Loucy (cell line): ENCODE data around the gene ALDH3A2.

Experiments
- H2AFZ ChIP-seq: fragments of 200-600 bp; sonication (generic); 2 replicates; pipeline ENCODE4 v1.6.0; 2016; ENCODE audit warnings: antibody characterized with exemption, mild to moderate bottlenecking, low read length, moderate library complexity
- H3F3A ChIP-seq: fragments of 200-600 bp; 2 replicates; pipeline ENCODE4 v1.6.0; 2016; ENCODE audit warnings: antibody characterized with exemption, low read depth, mild to moderate bottlenecking
- H3K27me3 ChIP-seq: fragments of 200-600 bp; sonication (generic); 2 replicates; pipeline ENCODE4 v1.6.1; 2014; ENCODE audit warnings: low read length, mild to moderate bottlenecking; ENCODE audit not compliant: insufficient read depth, poor library complexity, severe bottlenecking
- H3K36me3 ChIP-seq: fragments of 200-600 bp; sonication (generic); 2 replicates; pipeline ENCODE4 v1.6.1; 2016; ENCODE audit warnings: low read length; ENCODE audit not compliant: insufficient read depth
- H3K4me1 ChIP-seq: fragments of 200-600 bp; sonication (generic); 2 replicates; pipeline ENCODE4 v1.5.1; 2014; ENCODE audit warnings: low read length, mild to moderate bottlenecking; ENCODE audit not compliant: insufficient read depth, poor library complexity, severe bottlenecking
- H3K4me2 ChIP-seq: fragments of 200-600 bp; sonication (generic); 2 replicates; pipeline ENCODE4 v1.6.0; 2014; ENCODE audit warnings: antibody characterized with exemption, low read length, low read depth, mild to moderate bottlenecking; ENCODE audit not compliant: poor library complexity, severe bottlenecking
- H3K4me3 ChIP-seq: fragments of 200-600 bp; sonication (generic); 2 replicates; pipeline ENCODE4 v1.5.1; 2014; ENCODE audit warnings: low read length, mild to moderate bottlenecking, mixed read lengths; ENCODE audit not compliant: poor library complexity, severe bottlenecking
- H3K79me2 ChIP-seq: fragments of 200-600 bp; sonication (generic); 2 replicates; pipeline ENCODE4 v1.6.1; 2014; ENCODE audit warnings: low read length; ENCODE audit not compliant: insufficient read depth
- H3K9ac ChIP-seq: fragments of 200-600 bp; sonication (generic); 2 replicates; pipeline ENCODE4 v1.6.0; 2014; ENCODE audit warnings: mild to moderate bottlenecking, low read depth, low read length, moderate library complexity; ENCODE audit not compliant: poor library complexity, severe bottlenecking
- H3K9me2 ChIP-seq: fragments of 200-600 bp; sonication (generic); replicated peaks from 2 replicates; pipeline ENCODE4 v1.6.1; 2016; ENCODE audit warnings: low read depth, low read length, mixed read lengths
- H3K9me3 ChIP-seq: fragments of 200-600 bp; sonication (generic); 2 replicates; pipeline ENCODE4 v1.6.1; 2014; ENCODE audit warnings: mild to moderate bottlenecking, antibody characterized with exemption, low read length, low read depth; ENCODE audit not compliant: insufficient read depth
- H4K20me1 ChIP-seq: fragments of 200-600 bp; sonication (generic); 2 replicates; pipeline ENCODE4 v1.6.0; 2014; ENCODE audit warnings: antibody characterized with exemption, low read length, mild to moderate bottlenecking; ENCODE audit not compliant: insufficient read depth, poor library complexity, severe bottlenecking
- EZH2phosphoT487 ChIP-seq: fragments of 200-600 bp; IDR thresholded peaks from 2 replicates; pipeline ENCODE4 v1.6.1; 2018; ENCODE audit warnings: antibody characterized with exemption, mild to moderate bottlenecking, moderate library complexity, borderline replicate concordance
- TF ChIP-seq, protein P1 (sequence below): fragments of 200-600 bp; sonication (generic); conservative IDR thresholded peaks from 2 replicates; pipeline ENCODE4 v1.5.1; 2014; ENCODE audit warnings: mild to moderate bottlenecking, antibody characterized with exemption, low read length

The ALDH3A2 gene

DNA sequence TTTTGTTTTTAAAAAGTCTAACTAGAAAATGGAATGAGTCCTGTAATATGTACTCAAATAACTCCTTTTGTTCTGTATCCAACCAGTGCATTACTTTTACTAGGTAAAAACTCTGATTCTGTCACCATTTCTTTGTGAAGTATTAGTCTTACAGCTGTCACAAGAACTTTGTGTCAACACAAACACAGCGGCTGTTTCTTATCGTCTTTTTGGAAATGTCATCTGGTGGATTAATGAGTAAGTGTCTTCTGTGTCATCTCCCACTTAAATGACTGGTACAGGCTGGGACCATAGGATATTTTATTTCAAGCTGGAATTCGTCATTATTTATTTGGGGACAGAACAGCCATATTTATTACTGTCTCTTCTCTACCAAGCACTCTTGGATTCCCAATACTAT is 19.1 kb upstream of the ALDH3A2 start:
- no peaks in the 10 kb centered on the region for H3K36me3 ChIP-seq
- TF ChIP-seq, protein P1, sequence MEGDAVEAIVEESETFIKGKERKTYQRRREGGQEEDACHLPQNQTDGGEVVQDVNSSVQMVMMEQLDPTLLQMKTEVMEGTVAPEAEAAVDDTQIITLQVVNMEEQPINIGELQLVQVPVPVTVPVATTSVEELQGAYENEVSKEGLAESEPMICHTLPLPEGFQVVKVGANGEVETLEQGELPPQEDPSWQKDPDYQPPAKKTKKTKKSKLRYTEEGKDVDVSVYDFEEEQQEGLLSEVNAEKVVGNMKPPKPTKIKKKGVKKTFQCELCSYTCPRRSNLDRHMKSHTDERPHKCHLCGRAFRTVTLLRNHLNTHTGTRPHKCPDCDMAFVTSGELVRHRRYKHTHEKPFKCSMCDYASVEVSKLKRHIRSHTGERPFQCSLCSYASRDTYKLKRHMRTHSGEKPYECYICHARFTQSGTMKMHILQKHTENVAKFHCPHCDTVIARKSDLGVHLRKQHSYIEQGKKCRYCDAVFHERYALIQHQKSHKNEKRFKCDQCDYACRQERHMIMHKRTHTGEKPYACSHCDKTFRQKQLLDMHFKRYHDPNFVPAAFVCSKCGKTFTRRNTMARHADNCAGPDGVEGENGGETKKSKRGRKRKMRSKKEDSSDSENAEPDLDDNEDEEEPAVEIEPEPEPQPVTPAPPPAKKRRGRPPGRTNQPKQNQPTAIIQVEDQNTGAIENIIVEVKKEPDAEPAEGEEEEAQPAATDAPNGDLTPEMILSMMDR: no peak
- no peak for TF ChIP-seq EZH2phosphoT487
- no peaks in the 10 kb centered on the region for H3K9me3 ChIP-seq
- H3K9me2 ChIP-seq: no peaks in the 10 kb centered on the region
- no peaks in the 10 kb centered on the region for H4K20me1 ChIP-seq
- H2AFZ ChIP-seq: no peak overlapping the region
- H3K9ac ChIP-seq: no peak overlapping the region
- no peaks in the 10 kb centered on the region for H3F3A ChIP-seq
- no peak overlapping the region for H3K4me2 ChIP-seq
- no peaks in the 10 kb centered on the region for H3K79me2 ChIP-seq
- H3K4me3 ChIP-seq: no peak overlapping the region
- H3K4me1 ChIP-seq: no peaks in the 10 kb centered on the region
- H3K27me3 ChIP-seq: no peaks in the 10 kb centered on the region

DNA sequence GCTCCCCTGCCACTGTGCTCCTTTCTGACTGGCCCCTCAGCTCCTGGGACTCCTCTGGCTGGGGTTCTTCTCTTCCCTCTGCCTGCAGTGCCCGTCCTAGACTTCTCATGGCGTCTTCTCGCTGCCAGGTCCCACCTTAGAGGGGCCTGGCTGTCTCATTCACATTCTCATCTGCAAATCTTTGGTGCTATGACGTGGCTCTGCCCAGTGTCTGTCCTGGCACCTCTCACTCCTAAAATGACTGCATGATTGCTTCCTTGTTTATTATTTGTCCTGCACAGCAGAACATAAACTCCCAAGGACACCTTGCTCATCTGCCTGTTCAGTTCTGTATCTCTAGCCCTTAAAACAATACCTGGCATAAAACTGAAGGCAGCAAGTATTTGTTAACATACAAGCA is 18.5 kb upstream of the ALDH3A2 start:
- Histone ChIP-seq H3K36me3 (no peaks in the 10 kb centered on the region), H3K79me2 (no peaks in the 10 kb centered on the region), H3F3A (no peaks in the 10 kb centered on the region), H3K27me3 (no peaks in the 10 kb centered on the region), H3K9ac (no peak overlapping the region), H3K4me2 (no peak overlapping the region), H3K4me1 (no peaks in the 10 kb centered on the region), H4K20me1 (no peaks in the 10 kb centered on the region), H3K4me3 (no peak overlapping the region), H2AFZ (no peak overlapping the region), H3K9me2 (no peaks in the 10 kb centered on the region), H3K9me3 (no peaks in the 10 kb centered on the region)
- TF ChIP-seq, protein P1: no peak
- no peak for TF ChIP-seq EZH2phosphoT487

DNA sequence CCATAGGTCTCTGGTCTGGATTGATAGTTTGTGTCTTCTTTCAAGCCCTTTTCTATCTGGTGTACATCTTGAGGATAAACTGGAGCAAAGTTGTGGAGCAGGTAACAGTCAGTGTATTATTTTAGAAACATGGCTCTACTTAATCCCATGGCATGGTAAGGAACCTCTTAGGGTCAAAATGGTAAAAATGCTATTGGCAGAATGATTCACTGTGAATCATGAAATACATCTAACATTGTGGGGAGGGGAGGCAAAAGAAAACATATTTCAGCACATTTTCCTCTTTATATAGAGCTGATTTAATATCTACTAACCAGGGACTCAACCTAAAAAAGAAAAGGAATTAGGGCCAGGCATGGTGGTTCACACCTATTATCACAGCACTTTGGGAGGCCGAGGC is 17.9 kb upstream of the ALDH3A2 start:
- no peaks in the 10 kb centered on the region for H3K9me2 ChIP-seq
- H3K36me3 ChIP-seq: no peaks in the 10 kb centered on the region
- H3K4me3 ChIP-seq: no peak overlapping the region
- H3K4me1 ChIP-seq: no peaks in the 10 kb centered on the region
- H3K9ac ChIP-seq: no peak overlapping the region
- TF ChIP-seq, protein P1: no peak
- no peak for TF ChIP-seq EZH2phosphoT487
- H4K20me1 ChIP-seq: no peaks in the 10 kb centered on the region
- H3F3A ChIP-seq: no peaks in the 10 kb centered on the region
- H2AFZ ChIP-seq: no peak overlapping the region
- H3K4me2 ChIP-seq: no peak overlapping the region
- no peaks in the 10 kb centered on the region for H3K79me2 ChIP-seq
- H3K27me3 ChIP-seq: no peaks in the 10 kb centered on the region
- no peaks in the 10 kb centered on the region for H3K9me3 ChIP-seq
